Common myeloid progenitor, CD34-positive (primary cell): ENCODE data around the gene ACSM5.

Experiments
- CTCF ChIA-PET: fragments of 350-600 bp; sonication (Branson Sonifier 250); formaldehyde crosslinking; loops from one replicate; lab custom pipeline; 2021; ENCODE audit warnings: antibody characterized with exemption; lab: Charles Lee
- POLR2A ChIA-PET: fragments of 350-600 bp; sonication (Branson Sonifier 250); formaldehyde crosslinking; loops from one replicate; lab custom pipeline; 2021; ENCODE audit warnings: antibody characterized with exemption; lab: Charles Lee
- DNase-seq, 3 donors: peaks; one replicate each; pipeline versions ENCODE4 v3.0.0 to v3.0.0-alpha.2; 2013
- H3K27ac ChIP-seq, 2 experiments: 1 replicate in 1 of 2; 2 replicates in 1 of 2; pipeline ENCODE4 v1.7.0; 2013; ENCODE audit warnings: inconsistent platforms in 2 of 2, low read length in 2 of 2, mild to moderate bottlenecking in 2 of 2, low read depth in 1 of 2, moderate library complexity in 1 of 2; ENCODE audit not compliant: severe bottlenecking in 2 of 2, insufficient read depth in 1 of 2, poor library complexity in 1 of 2
- H3K27me3 ChIP-seq, 5 experiments: replicated peaks in 2 of 5; 1 replicate in 3 of 5; 2 replicates in 2 of 5; pipeline versions ENCODE4 v1.6.1 to v1.7.0; 2013; ENCODE audit warnings: low read length in 4 of 5, mild to moderate bottlenecking in 2 of 5, moderate library complexity in 2 of 5, inconsistent platforms in 1 of 5; ENCODE audit not compliant: insufficient read depth in 5 of 5, control insufficient read depth in 4 of 5
- H3K36me3 ChIP-seq, 4 experiments: 1 replicate in 2 of 4; 2 replicates in 2 of 4; pipeline versions ENCODE4 v1.6.1 to v1.7.0; 2013; ENCODE audit warnings: low read length in 3 of 4, control low read depth in 1 of 4, mild to moderate bottlenecking in 1 of 4; ENCODE audit not compliant: control insufficient read depth in 4 of 4, insufficient read depth in 4 of 4
- H3K4me1 ChIP-seq, 4 experiments: 1 replicate in 3 of 4; 2 replicates in 1 of 4; pipeline versions ENCODE4 v1.6.1 to v1.7.1; 2013; ENCODE audit warnings: low read length in 3 of 4, mild to moderate bottlenecking in 3 of 4, control low read depth in 1 of 4, inconsistent platforms in 1 of 4, moderate library complexity in 1 of 4; ENCODE audit not compliant: control insufficient read depth in 4 of 4, insufficient read depth in 4 of 4; ENCODE audit errors: control extremely low read depth in 1 of 4
- H3K4me3 ChIP-seq, 7 experiments: 1 replicate in 4 of 7; 2 replicates in 3 of 7; pipeline versions ENCODE4 v1.5.1 to v1.7.0; 2013; ENCODE audit warnings: mild to moderate bottlenecking in 7 of 7, low read length in 6 of 7, moderate library complexity in 6 of 7, inconsistent platforms in 2 of 7, low read depth in 2 of 7, control low read depth in 1 of 7; ENCODE audit not compliant: insufficient read depth in 4 of 7, control insufficient read depth in 1 of 7; ENCODE audit errors: extremely low read depth in 1 of 7
- H3K9me3 ChIP-seq, 5 experiments: 1 replicate in 4 of 5; 2 replicates in 1 of 5; pipeline versions ENCODE4 v1.6.1 to v1.7.1; 2013; ENCODE audit warnings: low read length in 4 of 5, mild to moderate bottlenecking in 2 of 5, inconsistent platforms in 1 of 5, low read depth in 1 of 5, moderate library complexity in 1 of 5; ENCODE audit not compliant: control insufficient read depth in 4 of 5, insufficient read depth in 2 of 5; ENCODE audit errors: control extremely low read depth in 1 of 5
- WGBS: methylation state at CpG from one replicate; pipeline ENCODE4 v1.1.5; 2013; ENCODE audit not compliant: insufficient coverage; 5-methylcytosine and 5-hydroxymethylcytosine counted together

Gene ACSM5

DNA sequence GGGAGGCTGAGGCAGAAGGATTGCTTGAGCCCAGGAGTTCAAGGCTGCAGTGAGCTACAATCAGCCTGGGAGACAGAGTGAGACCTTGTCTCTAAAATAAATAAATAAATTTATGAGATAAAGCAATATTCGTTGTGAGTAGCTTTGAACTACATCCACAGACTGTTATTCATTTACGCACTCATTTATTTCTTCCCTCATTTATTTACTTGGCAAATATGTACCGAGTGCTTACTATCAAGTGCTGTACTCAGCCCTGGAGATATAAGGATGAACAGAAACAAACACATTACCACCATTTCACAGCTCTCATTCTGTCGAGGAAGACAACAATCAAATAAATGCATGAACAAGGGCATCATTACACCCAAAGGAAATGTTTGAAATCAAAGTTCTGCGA, 32.2 kb upstream of the ACSM5 start:
- ChIA-PET POLR2A (no interaction called here), CTCF (interaction anchor here (2.4 kb wide), 1 partner anchor 9 kb away, joined by 12 read pairs; no protein-coding TSS in a partner anchor)
- WGBS: 100% methylated on average over 1 of the region's 5 CpGs
- Histone ChIP-seq H3K9me3 (no peaks in the 10 kb centered on the region), H3K4me3 (no peak overlapping the region), H3K27me3 (peaks cover 0 to 21% (median 0%) of the 10 kb centered on the region in 5 experiments), H3K36me3 (no peaks in the 10 kb centered on the region), H3K4me1 (no peaks in the 10 kb centered on the region), H3K27ac (no peak overlapping the region)
- no peak for DNase-seq

DNA sequence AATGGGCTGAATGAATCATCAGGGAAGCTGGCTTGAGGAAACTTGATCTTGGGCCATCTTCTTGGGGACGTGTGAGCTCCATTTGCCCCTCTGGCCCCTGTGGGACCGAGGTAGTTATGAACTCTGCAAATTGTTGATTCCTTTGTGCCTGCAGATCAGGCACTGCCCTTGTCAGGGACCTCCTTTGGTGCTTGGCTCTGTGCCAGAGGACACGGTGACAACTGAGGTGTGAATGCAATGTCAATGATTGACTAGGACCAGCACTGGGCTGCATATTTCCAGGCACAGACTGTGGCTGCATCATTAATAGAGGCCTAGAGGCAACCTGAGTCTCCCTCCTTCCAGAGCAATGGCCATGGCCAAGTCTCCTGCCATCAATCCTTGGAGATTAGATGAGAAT, 28.6 kb upstream of the ACSM5 start:
- no peak for DNase-seq
- no peaks in the 10 kb centered on the region for H3K9me3 ChIP-seq
- ChIA-PET CTCF (no interaction called here), POLR2A (no interaction called here)
- H3K27me3 ChIP-seq: peaks cover 0 to 4% (median 0%) of the 10 kb centered on the region in 5 experiments
- H3K36me3 ChIP-seq: no peaks in the 10 kb centered on the region
- no peaks in the 10 kb centered on the region for H3K4me1 ChIP-seq
- WGBS: 91% methylated on average over 3 of the region's 3 CpGs
- H3K4me3 ChIP-seq: no peak overlapping the region
- no peak overlapping the region for H3K27ac ChIP-seq

DNA sequence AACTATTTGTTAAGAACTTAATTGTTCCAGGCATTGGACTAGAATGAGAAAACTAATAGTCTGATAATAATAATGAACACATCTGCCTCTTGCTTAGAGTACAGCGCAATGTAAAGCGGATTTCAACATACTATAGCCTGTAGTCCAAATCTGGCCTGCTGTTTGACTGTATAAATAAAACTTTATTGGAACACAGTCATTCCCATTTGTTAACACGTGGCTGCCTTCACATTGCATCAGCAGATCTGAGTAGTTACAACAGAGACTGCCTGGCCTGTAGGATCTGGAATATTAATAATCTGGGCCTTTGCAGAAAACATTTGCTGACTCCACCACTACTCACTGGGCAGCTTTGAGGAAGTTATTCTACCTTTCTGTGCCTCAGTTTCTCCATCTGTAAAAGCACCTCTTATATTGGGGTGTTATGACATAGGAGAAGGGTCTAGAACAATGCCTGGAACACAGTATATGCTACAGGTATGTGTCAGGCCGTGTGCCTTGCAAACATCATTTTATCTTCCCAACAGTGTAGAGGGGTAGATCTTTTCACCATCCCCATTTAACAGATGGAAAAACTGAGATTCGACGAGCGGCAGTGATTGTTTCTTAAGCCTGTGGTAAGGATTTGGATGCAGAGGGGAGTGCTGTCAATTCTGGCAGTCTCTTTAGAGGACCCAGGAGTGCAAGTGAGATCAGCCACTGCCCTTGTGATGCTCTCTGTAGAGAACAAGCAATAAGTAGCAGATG, 27.0 kb upstream of the ACSM5 start:
- ChIA-PET CTCF (interaction anchor here (1.3 to 4.3 kb wide), 2 partner anchors 23 to 474 kb away, joined by 3 to 51 read pairs; no protein-coding TSS in a partner anchor), POLR2A (no interaction called here)
- no peak for DNase-seq
- no peak overlapping the region for H3K27ac ChIP-seq
- peaks cover 0 to 4% (median 0%) of the 10 kb centered on the region in 4 experiments for H3K4me1 ChIP-seq
- H3K9me3 ChIP-seq: no peaks in the 10 kb centered on the region
- no peaks in the 10 kb centered on the region for H3K36me3 ChIP-seq
- WGBS: 97% methylated on average over 4 of the region's 7 CpGs
- H3K4me3 ChIP-seq: no peak overlapping the region
- peaks cover 0 to 13% (median 5%) of the 10 kb centered on the region in 5 experiments for H3K27me3 ChIP-seq

DNA sequence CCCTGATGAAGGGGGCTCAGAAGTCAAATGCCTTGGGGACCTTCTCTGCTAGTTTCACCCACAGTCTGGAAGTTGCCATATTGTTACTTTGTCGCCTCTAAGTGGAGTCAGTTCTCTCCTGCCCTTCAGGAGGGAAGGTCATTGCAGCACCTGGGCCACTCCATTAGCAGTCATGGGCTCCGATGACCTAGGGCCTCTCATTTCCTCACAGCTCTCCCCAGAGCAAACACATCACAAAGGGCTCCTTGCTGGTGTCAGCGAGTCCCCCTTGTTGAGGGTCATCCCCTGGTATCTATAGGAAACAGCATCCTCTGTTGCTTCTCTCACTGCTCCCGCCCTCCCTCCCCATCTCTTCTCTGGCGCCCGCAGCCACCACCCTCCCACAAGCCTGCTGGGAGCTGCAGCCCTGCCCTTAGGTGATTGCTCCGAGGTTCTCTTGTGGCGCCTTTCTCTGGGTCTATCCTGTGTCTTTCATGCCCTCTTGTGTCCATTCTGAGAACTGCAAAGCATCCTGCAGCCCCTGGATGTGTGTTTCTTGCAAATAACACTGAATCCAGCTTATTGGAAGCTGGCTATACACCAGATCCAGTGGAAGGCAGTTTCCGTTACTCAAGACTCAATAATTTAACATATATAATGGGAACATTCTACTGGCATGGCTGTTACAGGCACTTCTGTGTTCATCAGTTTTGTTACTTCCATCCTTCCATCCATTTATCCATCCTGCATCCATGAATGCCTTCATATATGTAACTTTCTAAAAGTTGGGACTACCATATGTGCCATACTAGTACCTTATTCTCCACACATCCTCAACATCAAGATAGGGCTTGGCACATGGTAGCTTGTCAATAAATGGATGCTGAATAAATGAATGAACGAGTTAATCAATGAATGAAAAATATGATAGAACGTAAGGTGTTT, 26.0 kb upstream of the ACSM5 start:
- 30% methylated on average over 7 of the region's 11 CpGs for WGBS
- peaks cover 0 to 15% (median 8%) of the 10 kb centered on the region in 5 experiments for H3K27me3 ChIP-seq
- H3K9me3 ChIP-seq: no peaks in the 10 kb centered on the region
- POLR2A ChIA-PET: interaction anchor here (0.5 kb wide), 1 partner anchor 1008 kb away, joined by 4 read pairs; no protein-coding TSS in a partner anchor
- peaks cover 0 to 4% (median 0%) of the 10 kb centered on the region in 4 experiments for H3K4me1 ChIP-seq
- H3K36me3 ChIP-seq: no peaks in the 10 kb centered on the region
- peak; percentile 47 to 71 (median 58) for DNase-seq
- H3K27ac ChIP-seq: no peak overlapping the region
- CTCF ChIA-PET: interaction anchor here (0.8 to 4.3 kb wide), 7 partner anchors 11 to 484 kb away, joined by 3 to 51 read pairs (median 6); no protein-coding TSS in a partner anchor
- no peak overlapping the region for H3K4me3 ChIP-seq

DNA sequence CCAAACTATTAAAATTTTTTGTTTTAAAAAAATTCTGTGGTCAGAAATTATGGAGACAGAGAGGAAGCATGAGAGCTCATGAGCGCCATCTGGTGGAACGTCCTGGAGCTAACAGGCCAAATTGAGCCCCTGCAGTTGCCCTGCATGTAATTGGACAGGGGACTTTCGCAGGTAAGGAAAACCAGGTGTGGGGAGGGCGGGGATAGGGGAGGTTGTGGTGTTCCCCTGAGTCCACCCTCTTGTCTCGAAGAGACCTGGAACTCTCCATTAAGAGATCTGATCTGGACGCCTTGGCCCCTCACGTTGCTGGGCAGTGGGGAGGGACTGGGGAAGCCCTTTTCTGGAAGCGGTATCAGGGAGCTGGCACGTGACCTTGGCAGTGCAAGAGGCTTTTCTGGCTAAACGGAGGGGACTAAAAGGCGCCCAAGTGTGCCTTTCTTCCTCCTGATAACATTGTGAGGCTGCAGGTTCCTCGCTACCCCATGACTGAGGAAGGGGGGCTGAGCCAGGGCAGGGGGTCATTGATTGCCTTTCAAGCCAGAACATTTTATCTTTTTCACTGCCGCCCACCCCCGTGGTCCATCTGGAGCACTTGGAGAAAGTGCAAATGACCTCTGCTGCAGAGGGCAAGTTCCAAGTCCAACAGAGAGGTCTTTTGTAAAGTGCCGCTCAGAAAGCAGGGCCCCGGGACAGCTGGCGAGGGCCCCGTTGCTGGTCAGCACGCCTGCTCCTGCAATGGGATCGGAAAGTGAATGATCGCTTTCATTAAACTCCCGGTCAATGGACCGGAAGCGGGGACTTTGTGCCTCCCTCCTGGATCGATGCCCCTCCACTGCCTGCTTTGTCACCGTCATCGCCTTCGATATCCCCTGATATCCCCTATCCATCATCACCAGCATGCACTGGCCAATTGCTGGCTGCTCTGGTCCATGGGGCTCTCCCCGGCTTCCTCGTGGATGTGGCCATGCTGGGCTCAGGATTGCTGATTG, 23.2 kb upstream of the ACSM5 start:
- WGBS: 24% methylated on average over 26 of the region's 30 CpGs
- ChIA-PET CTCF (interaction anchor here (1.2 to 4.3 kb wide), 7 partner anchors 10 to 487 kb away, joined by 3 to 51 read pairs (median 6); no protein-coding TSS in a partner anchor), POLR2A (no interaction called here)
- H3K4me1 ChIP-seq: peaks cover 0 to 4% (median 0%) of the 10 kb centered on the region in 4 experiments
- no peaks in the 10 kb centered on the region for H3K9me3 ChIP-seq
- H3K4me3 ChIP-seq: no peak overlapping the region
- H3K27me3 ChIP-seq: peaks cover 0 to 15% (median 8%) of the 10 kb centered on the region in 5 experiments
- no peak overlapping the region for H3K27ac ChIP-seq
- H3K36me3 ChIP-seq: no peaks in the 10 kb centered on the region
- peak; percentile 36 to 59 (median 43) for DNase-seq

DNA sequence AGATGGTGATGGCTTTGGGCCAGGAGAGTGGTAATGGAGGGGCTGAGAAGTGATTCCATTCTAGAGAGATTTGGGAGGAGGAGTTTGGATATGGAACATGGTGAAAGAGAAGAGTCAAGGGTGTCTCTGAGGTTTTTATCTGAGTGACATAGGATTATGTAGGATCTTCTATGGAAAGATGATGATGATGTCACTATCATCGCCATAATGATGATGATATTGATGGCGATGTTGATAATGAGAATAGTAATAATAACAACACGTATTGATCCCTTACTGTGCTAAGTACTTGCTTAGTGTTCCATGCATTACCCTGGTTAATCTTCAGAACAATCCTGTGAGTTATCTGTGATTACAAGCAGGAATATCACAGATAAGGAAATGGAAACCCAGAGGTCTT, 21.4 kb upstream of the ACSM5 start:
- Histone ChIP-seq H3K4me3 (no peak overlapping the region), H3K27ac (no peak overlapping the region), H3K4me1 (peaks cover 0 to 4% (median 0%) of the 10 kb centered on the region in 4 experiments), H3K36me3 (no peaks in the 10 kb centered on the region), H3K9me3 (no peaks in the 10 kb centered on the region), H3K27me3 (peaks cover 0 to 15% (median 8%) of the 10 kb centered on the region in 5 experiments)
- ChIA-PET CTCF (interaction anchor here (3.8 kb wide), 1 partner anchor 12 kb away, joined by 12 read pairs; no protein-coding TSS in a partner anchor), POLR2A (no interaction called here)
- DNase-seq: no peak
- 100% methylated on average over 1 of the region's 3 CpGs for WGBS
